ENCODE results near the gene FGF12. TPM values are rescaled to one million over a fixed set of nuclear protein-coding genes. Genes with fewer than 3 reads are reported as not detected.

Gene FGF12
- total RNA-seq, 4 donors from 2014 or later: 0.94 to 15.9 (median 15.1) TPM

GRCh38 chr3:192307631-192308030, 419.7 kb downstream of the FGF12 start:
- no peak for ATAC-seq

GRCh38 chr3:192303235-192303634, 424.1 kb downstream of the FGF12 start:
- ATAC-seq: no peak
- no peaks in the 10 kb centered on the region for H3K4me1 ChIP-seq
- H3K4me3 ChIP-seq: no peak overlapping the region
- H3K27ac ChIP-seq: no peak overlapping the region
- no peaks in the 10 kb centered on the region for H3K27me3 ChIP-seq
- no peak for TF ChIP-seq CTCF (IDR thresholded peaks at IDR 0.05)
- no peak for TF ChIP-seq EP300 (IDR thresholded peaks at IDR 0.05)
- TF ChIP-seq POLR2A (IDR thresholded peaks at IDR 0.05): no peak
- no peak for TF ChIP-seq POLR2AphosphoS5 (IDR thresholded peaks at IDR 0.05)
- no peaks in the 10 kb centered on the region for H3K9me3 ChIP-seq
- WGBS, 2 donors (ENCODE audit: low coverage in 1 of 2): 35 to 47% methylated on average over 3 of the region's 3 CpGs
- no peaks in the 10 kb centered on the region for H3K36me3 ChIP-seq

More at GRCh38 chr3:192307631-192308030, 419.7 kb downstream of the FGF12 start:
- Histone ChIP-seq H3K27ac (no peak overlapping the region), H3K9me3 (no peaks in the 10 kb centered on the region), H3K4me3 (no peak overlapping the region), H3K27me3 (no peaks in the 10 kb centered on the region), H3K36me3 (no peaks in the 10 kb centered on the region), H3K4me1 (no peaks in the 10 kb centered on the region)
- WGBS, 2 donors (ENCODE audit: low coverage in 1 of 2): 54 to 68% methylated on average over 3 of the region's 3 CpGs
- TF ChIP-seq EP300 (IDR thresholded peaks at IDR 0.05): no peak
- no peak for TF ChIP-seq POLR2AphosphoS5 (IDR thresholded peaks at IDR 0.05)
- TF ChIP-seq CTCF (IDR thresholded peaks at IDR 0.05): no peak
- TF ChIP-seq POLR2A (IDR thresholded peaks at IDR 0.05): no peak

- TF ChIP-seq POLR2A (IDR thresholded peaks at IDR 0.05): no peak
- no peak for TF ChIP-seq CTCF (IDR thresholded peaks at IDR 0.05)
- TF ChIP-seq EP300 (IDR thresholded peaks at IDR 0.05): no peak
- no peak for TF ChIP-seq POLR2AphosphoS5 (IDR thresholded peaks at IDR 0.05)
- no peaks in the 10 kb centered on the region for H3K4me1 ChIP-seq
- H3K9me3 ChIP-seq: no peaks in the 10 kb centered on the region
- no peak overlapping the region for H3K4me3 ChIP-seq
- no peak for ATAC-seq
- no peak overlapping the region for H3K27ac ChIP-seq
- H3K27me3 ChIP-seq: no peaks in the 10 kb centered on the region
- no peaks in the 10 kb centered on the region for H3K36me3 ChIP-seq
Observed at GRCh38 chr3:192302721-192303120, 424.6 kb downstream of the FGF12 start.

GRCh38 chr3:192299921-192300320, 427.4 kb downstream of the FGF12 start:
- ATAC-seq: no peak
- 100% methylated on average over 1 of the region's 1 CpG for WGBS, 2 donors (ENCODE audit: low coverage in 1 of 2)
- H3K9me3 ChIP-seq: no peaks in the 10 kb centered on the region

More at GRCh38 chr3:192299921-192300320, 427.4 kb downstream of the FGF12 start:
- H3K27me3 ChIP-seq: no peaks in the 10 kb centered on the region
- no peak for TF ChIP-seq POLR2A (IDR thresholded peaks at IDR 0.05)
- TF ChIP-seq EP300 (IDR thresholded peaks at IDR 0.05): no peak
- TF ChIP-seq CTCF (IDR thresholded peaks at IDR 0.05): no peak
- TF ChIP-seq POLR2AphosphoS5 (IDR thresholded peaks at IDR 0.05): no peak
- no peaks in the 10 kb centered on the region for H3K36me3 ChIP-seq
- no peak overlapping the region for H3K4me3 ChIP-seq
- no peak overlapping the region for H3K27ac ChIP-seq
- H3K4me1 ChIP-seq: no peaks in the 10 kb centered on the region
